GM23248 (cell line): ENCODE data around the gene GIPC2.

Experiments used
- EZH2 ChIP-seq: fragments of 200-600 bp; sonication (generic); IDR thresholded peaks from 2 replicates; pipeline ENCODE4 v1.6.1; 2018; ENCODE audit warnings: antibody characterized with exemption, mild to moderate bottlenecking; ENCODE audit not compliant: insufficient read depth, poor library complexity, severe bottlenecking
- EZH2phosphoT487 ChIP-seq: fragments of 200-600 bp; sonication (generic); IDR thresholded peaks from 2 replicates; pipeline ENCODE4 v1.6.1; 2018; ENCODE audit warnings: antibody characterized with exemption, moderate library complexity, mild to moderate bottlenecking, low read depth; ENCODE audit not compliant: insufficient read depth

DNA sequence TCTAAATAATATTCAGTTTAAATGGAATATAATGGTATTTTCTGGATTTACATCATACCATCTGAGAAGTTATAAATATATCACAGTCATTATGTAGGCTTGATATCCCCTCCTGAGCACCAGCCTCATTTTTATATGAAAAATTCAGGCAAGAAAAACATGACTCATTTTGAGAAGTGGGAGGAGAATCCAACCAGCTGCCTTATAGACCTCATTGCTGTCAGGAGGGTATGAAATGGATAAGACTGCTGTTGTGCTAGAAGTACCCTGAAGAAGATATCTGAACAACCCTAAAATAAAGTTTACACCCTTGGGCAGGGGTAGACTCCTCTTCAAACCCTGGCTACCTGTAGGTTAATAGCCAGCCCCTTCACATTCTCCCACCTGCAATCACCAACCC is 8.8 kb downstream of the GIPC2 start:
- no peak for TF ChIP-seq EZH2
- no peak for TF ChIP-seq EZH2phosphoT487
